GM19452 (cell line): Measurements from ENCODE around the gene PHLPP1.
A peak's percentile ranks its signal among the peaks of the same experiment; 100 is the strongest.

Experiments
- ATAC-seq: cut with Tn5 transposase; IDR thresholded peaks from one replicate; pipeline ENCODE4 v1.9.1; 2021; ENCODE audit not compliant: unreplicated experiment

Gene PHLPP1

DNA sequence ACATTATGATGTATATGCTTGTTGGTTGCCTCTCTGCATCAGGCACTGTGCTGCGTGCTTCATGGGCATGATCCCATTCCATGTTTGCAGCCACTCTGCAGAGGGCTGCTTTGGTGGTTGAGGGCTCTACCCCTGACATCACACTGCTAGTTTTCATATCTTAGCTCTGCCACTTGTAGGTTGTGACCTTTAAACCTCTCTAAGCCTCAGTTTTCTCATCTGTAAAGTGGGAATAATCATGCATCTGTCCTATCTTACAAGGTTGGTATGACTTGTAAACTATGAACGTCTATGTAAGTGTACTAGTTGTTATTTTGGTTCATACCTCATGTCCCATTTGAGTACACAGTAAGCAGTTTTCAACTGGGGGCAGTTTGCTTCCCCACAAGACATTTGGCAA lies 260.4 kb downstream of the PHLPP1 start:
- ATAC-seq, result no peak

DNA sequence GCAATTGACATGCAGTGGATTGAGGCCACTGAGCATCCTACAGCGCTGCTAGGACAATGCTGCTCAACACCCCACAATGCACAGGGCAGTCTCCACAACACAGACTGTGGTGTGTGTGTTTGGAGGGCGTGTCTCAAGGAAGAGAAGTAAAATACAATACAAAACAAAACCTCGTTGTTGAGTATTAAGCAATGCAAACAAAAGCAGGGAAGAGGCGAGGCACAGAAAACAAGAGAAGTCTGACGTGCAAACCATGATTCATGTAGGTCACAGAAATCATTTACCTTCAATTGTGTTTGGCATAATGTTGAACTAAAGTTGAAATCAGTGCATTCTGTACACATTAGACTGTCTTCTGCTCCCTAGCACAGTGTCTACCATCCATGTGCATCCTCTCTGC lies 260.9 kb downstream of the PHLPP1 start:
- no peak for ATAC-seq

GRCh38 chr18:62977512-62977911 lies 262.2 kb downstream of the PHLPP1 start:
- ATAC-seq, result no peak

DNA sequence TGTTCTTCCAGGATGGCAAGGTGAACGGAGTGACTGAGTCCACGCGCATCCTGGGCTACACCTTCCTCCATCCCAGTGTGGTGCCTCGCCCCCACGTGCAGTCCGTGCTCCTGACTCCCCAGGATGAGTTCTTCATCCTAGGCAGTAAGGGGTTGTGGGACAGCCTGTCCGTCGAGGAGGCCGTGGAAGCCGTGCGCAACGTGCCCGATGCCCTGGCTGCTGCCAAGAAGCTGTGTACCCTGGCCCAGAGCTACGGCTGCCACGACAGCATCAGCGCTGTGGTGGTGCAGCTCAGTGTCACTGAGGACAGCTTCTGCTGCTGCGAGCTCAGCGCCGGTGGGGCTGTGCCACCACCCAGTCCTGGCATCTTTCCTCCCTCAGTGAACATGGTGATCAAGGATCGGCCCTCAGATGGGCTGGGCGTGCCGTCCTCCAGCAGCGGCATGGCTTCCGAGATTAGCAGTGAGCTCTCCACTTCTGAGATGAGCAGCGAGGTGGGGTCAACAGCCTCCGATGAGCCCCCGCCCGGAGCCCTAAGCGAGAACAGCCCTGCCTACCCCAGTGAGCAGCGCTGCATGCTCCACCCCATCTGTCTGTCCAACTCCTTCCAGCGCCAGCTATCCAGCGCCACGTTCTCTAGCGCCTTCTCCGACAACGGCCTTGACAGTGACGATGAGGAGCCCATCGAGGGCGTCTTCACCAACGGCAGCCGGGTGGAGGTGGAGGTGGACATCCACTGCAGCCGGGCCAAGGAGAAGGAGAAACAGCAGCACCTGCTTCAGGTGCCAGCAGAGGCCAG lies 263.1 kb downstream of the PHLPP1 start:
- ATAC-seq, result no peak

DNA sequence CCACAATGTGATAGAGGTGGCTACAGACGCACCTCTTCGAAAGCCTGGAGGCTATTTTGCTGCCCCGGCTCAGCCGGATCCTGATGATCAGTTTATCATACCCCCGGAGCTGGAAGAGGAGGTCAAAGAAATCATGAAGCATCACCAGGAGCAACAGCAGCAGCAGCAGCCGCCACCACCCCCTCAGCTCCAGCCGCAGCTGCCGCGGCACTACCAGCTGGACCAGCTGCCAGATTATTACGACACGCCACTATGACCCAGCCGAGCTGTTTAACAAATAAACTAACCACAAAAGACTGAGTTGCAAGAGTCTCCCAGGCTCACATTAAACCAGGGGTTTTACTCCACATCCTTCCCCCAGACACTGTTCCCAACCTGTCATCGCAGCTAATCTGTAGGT lies 263.8 kb downstream of the PHLPP1 start:
- ATAC-seq, result no peak

DNA sequence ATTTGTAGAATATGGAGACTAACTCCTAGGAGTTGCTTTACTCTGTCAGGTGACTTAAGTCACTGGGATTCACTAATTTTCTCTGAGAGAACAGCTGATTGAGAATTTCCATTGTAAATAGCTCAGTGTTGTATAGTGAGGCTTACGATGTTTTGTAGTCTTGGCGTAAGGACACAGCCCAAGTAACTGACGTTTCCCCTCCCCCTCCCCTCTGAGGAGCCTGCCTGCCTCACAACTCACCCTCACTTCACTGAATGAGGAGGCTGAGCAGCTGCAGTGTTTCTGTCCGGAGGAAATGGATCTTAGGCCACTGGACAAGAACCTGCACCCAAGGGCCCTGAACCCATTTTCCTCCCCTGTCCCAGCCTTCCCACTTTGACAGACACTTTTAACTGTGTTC lies 264.6 kb downstream of the PHLPP1 start:
- no peak for ATAC-seq

DNA sequence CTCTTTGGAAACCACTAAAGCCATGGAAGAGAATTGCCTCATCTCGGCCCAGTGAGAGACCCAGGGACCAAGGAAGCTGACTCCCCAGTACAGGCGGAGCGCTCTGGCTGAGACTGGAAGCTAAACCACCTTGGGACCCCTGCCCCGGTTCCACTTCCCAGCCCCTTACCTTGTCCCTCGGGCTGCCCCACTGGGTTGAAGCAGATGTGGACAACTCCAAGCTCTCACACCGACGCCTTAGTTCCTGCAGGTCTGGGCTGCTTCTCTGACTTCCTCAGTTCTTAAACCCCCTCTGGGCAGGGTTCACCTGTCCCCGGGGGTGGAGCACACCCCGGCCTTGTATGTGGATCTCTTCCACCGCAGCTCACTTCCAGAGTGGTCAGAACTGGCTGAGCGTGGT lies 266.2 kb downstream of the PHLPP1 start:
- ATAC-seq, result no peak

GRCh38 chr18:62982600-62983251 lies 267.4 kb downstream of the PHLPP1 start:
- ATAC-seq, result peak; percentile 63

DNA sequence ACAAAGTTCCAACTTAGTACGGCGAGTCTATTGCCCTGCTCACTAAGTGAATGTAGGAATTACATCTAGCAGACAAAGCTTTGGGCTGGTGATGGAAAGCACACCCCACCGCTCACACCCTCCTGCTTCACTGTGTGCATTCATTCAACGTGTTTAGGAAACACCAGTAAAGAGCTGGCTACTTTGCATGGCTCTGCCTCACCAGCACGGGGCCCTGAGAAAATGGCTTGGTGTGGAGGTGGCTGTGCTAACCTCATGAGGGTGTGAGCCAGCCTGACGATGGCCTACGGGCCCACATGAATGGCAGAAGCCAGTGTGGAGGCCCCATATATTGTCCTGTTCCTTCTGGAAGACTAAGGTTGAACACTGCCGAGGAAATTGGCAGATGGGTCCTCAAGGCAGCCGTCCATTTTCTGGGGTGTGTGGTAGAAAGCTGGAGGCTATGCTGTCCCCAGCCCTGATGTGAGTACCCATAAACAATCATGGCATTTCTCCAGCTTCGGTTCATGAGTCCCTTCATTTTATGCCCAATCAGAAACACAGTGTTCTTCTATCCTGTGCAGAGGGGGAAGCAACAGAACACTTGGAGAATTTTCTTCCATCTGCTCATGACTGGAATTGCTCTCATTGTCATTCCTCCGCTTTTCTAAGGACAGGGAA lies 269.4 kb downstream of the PHLPP1 start:
- ATAC-seq, result no peak

GRCh38 chr18:62986490-62986889 lies 271.1 kb downstream of the PHLPP1 start:
- no peak for ATAC-seq

GRCh38 chr18:62987055-62987830 lies 271.9 kb downstream of the PHLPP1 start:
- no peak for ATAC-seq

DNA sequence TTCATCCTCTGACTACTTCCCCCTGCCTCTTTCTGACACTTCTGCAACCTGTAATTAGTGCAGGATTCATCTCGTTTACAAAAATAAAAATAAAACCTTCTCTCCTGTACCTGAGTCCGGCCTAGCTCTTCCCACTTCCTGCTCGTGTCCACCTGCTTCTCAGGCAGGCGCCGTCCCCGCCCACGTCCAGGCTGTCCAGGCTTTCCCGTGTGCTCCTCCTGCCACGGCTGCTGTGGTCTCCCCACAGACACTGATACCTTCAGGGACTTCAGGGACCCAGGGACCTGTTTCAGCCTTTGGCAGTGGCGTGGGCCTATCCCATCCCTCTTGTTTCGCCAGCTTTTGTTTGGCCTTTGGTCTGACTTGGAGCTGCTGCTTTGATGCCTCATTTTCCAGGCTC lies 272.5 kb downstream of the PHLPP1 start:
- ATAC-seq, result no peak

DNA sequence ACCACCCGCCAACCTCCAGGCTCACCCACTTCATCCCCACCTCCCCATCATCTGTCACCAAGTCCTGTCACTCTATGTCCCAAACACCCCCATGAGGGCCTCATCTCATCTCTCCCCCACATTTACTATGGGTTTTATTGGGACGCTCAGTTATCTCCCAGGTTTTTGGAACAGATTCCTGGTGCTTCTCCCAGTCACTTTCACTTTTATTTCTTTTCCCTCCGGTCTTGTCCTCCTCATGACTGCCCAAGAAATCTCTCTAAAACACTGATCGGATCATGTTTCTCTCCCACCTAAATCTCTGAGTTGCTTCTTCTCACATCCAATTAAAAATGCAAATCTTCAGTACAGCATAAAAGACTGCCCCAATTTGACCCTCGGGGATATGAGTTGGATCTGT lies 273.1 kb downstream of the PHLPP1 start:
- ATAC-seq, result no peak

GRCh38 chr18:62989195-62989594 lies 273.9 kb downstream of the PHLPP1 start:
- no peak for ATAC-seq

DNA sequence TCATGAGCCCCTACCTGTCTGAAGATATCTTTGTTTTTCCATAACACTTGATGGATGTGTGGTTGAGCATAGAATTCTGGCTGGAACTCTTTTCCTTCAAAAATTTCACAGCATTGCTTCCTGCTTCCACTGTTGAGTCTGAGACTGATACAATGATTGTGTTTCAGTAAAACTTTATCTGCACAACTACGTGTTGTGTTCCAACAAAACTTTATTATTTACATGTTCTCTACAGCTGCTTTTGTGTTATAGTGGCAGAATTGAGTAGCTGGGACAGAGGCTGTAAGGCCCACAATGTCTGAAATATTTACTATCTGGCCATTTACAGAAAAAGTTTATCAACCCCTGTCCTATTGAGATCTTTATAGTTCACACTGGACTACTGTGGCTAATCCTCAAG lies 275.3 kb downstream of the PHLPP1 start:
- ATAC-seq, result no peak

DNA sequence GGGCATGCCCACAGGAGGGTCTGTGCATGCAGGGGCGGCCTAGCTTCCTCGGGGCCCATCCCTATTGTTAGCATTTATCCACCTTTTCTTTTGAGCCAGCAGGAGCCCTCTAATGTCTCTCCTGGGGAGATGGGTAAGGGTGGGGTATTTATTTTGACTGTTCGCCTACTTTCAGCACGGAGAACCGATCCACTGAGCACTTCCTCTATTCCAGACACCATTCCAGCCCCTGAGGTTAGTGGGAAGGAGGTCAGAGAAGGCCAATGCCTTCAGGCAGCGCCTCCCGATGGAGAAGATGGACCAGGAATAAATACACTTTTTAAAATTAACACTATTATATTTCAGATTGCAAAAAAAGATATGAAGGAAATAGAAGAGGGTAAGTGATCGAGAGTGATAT lies 276.0 kb downstream of the PHLPP1 start:
- ATAC-seq, result no peak

- no peak for ATAC-seq
Observed at GRCh38 chr18:62991959-62992358, 276.6 kb downstream of the PHLPP1 start.

DNA sequence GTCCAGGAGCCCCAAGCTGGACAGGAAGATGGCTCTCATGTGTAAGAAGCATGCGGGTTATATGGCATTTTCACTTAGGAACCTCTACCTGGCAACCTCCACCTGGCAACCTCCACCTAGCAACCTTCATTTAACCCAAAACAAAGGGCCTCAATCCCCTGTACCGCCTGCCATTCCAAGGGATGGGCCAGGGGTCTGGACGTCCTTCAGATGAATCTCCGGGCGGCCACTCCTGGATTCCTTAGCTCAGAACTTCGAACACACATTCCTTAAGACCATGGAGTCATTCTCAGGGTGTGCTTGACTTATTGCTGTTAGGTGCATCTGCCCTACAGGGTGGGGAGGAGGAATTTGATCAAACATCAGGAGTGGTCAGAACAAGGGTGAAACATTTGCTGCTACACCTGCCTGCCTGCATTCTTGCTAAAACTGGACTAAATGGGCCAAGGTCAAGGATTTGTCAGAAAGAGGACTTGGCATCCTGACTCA lies 277.6 kb downstream of the PHLPP1 start:
- no peak for ATAC-seq

GRCh38 chr18:62996566-62996965 lies 281.2 kb downstream of the PHLPP1 start:
- no peak for ATAC-seq

GRCh38 chr18:62997076-62997475 lies 281.7 kb downstream of the PHLPP1 start:
- no peak for ATAC-seq

GRCh38 chr18:62998443-62998842 lies 283.1 kb downstream of the PHLPP1 start:
- no peak for ATAC-seq
